GM12878 (cell line): Measurements from ENCODE around the gene SLIT1. TPM values are rescaled to one million over a fixed set of nuclear protein-coding genes. Genes with fewer than 3 reads are reported as not detected.

Experiments
- ATAC-seq: fragments of 200-7000 bp; cut with Tn5 transposase; 3 replicates; pipeline ENCODE4 v1.9.1; 2020; ENCODE audit warnings: mild to moderate bottlenecking, moderate library complexity
- BruUV-seq: library from RNA; stranded (reverse); fragments of 400-500 nt; replicated peaks from 2 replicates; lab custom pipeline; 2021; lab: Mats Ljungman, UMichigan
- CTCF ChIA-PET: fragments of 300-600 bp; sonication (Branson Sonifier 250); formaldehyde crosslinking; extraction: SDS; loops from one replicate; lab custom pipeline; 2021; ENCODE audit warnings: inconsistent platforms; lab: Yijun Ruan, JAX
- POLR2A ChIA-PET: fragments of 350-600 bp; formaldehyde crosslinking; extraction: SDS; loops from one replicate; lab custom pipeline; 2021; ENCODE audit warnings: inconsistent platforms; lab: Charles Lee
- RAD21 ChIA-PET: fragments of 300-600 bp; sonication (Branson Sonifier 250); formaldehyde crosslinking; loops from one replicate; lab custom pipeline; 2023; ENCODE audit warnings: antibody characterized with exemption; ENCODE audit not compliant: unreplicated experiment; lab: Charles Lee
- SMC1A ChIA-PET: fragments of 300-600 bp; sonication (Branson Sonifier 250); formaldehyde crosslinking; loops from one replicate; lab custom pipeline; 2023; ENCODE audit not compliant: unreplicated experiment, uncharacterized antibody; lab: Charles Lee
- DNase-seq: peaks from one replicate; pipeline ENCODE4 v3.0.0-alpha.2; 2011; ENCODE audit warnings: low read depth, low spot score
- FAIRE-seq: peaks from 3 replicates; lab custom pipeline; 2011; peaks lifted over from hg19 to GRCh38; lab: Jason Lieb, UNC
- H2AFZ ChIP-seq: 2 replicates; pipeline ENCODE4 v1.6.0; 2011; ENCODE audit warnings: low read depth, low read length, control low read depth; ENCODE audit not compliant: control insufficient read depth
- H3K27ac ChIP-seq: 2 replicates; pipeline ENCODE4 v1.5.1; 2011; ENCODE audit warnings: control low read depth; ENCODE audit not compliant: control insufficient read depth, insufficient read depth
- H3K27me3 ChIP-seq, 2 experiments: replicated peaks in 1 of 2; 2 replicates each; pipeline versions ENCODE4 v1.6.0 to v1.6.1; 2011; ENCODE audit warnings: low read length in 1 of 2; ENCODE audit not compliant: control insufficient read depth in 2 of 2, insufficient read depth in 2 of 2
- H3K36me3 ChIP-seq, 2 experiments: 2 replicates each; pipeline ENCODE4 v1.5.1; 2011; ENCODE audit warnings: low read length in 1 of 2; ENCODE audit not compliant: control insufficient read depth in 2 of 2, insufficient read depth in 2 of 2
- H3K4me1 ChIP-seq: 2 replicates; pipeline ENCODE4 v1.6.1; 2011; ENCODE audit warnings: mild to moderate bottlenecking, low read length, moderate library complexity, mixed read lengths; ENCODE audit not compliant: control insufficient read depth, insufficient read depth
- H3K4me2 ChIP-seq: 2 replicates; pipeline ENCODE4 v1.6.0; 2011; ENCODE audit warnings: control low read depth; ENCODE audit not compliant: control insufficient read depth, insufficient read depth
- H3K4me3 ChIP-seq: fragments of 200-600 bp; sonication (generic); 2 replicates; pipeline ENCODE4 v1.5.1; 2016
- H3K79me2 ChIP-seq: 2 replicates; pipeline ENCODE4 v1.6.0; 2011; ENCODE audit warnings: low read length; ENCODE audit not compliant: control insufficient read depth, insufficient read depth
- H3K9ac ChIP-seq: 2 replicates; pipeline ENCODE4 v1.8.0; 2011; ENCODE audit warnings: low read length, control low read depth, mixed read lengths; ENCODE audit not compliant: control insufficient read depth, insufficient read depth
- H3K9me3 ChIP-seq: replicated peaks from 3 replicates; pipeline ENCODE4 v1.5.1; 2011; ENCODE audit warnings: mild to moderate bottlenecking, low read length; ENCODE audit not compliant: control insufficient read depth, insufficient read depth
- H4K20me1 ChIP-seq: 2 replicates; pipeline ENCODE4 v1.6.0; 2011; ENCODE audit not compliant: control insufficient read depth, insufficient read depth
- ATF2 ChIP-seq: IDR thresholded peaks from 2 replicates; pipeline ENCODE4 v1.6.1; 2012; ENCODE audit warnings: low read length, inconsistent platforms
- CBX5 ChIP-seq: sonication (generic); IDR thresholded peaks from 2 replicates; pipeline ENCODE4 v1.6.1; 2016; ENCODE audit warnings: low read depth, moderate library complexity, mild to moderate bottlenecking, inconsistent platforms
- DPF2 ChIP-seq: fragments of 450-650 bp; IDR thresholded peaks from 2 replicates; pipeline ENCODE4 v1.6.1; 2017; ENCODE audit warnings: mild to moderate bottlenecking
- E2F4 ChIP-seq: IDR thresholded peaks from 2 replicates; pipeline ENCODE4 v1.6.1; 2012; ENCODE audit warnings: low read depth, low read length, improper control_type of control experiment
- EP300 ChIP-seq, 2 experiments: fragments of 150-350 bp in 1 of 2; IDR thresholded peaks; 2 replicates each; pipeline ENCODE4 v1.6.1; 2011 to 2012; ENCODE audit warnings: low read depth in 2 of 2, low read length in 2 of 2, borderline replicate concordance in 1 of 2, improper control_type of control experiment in 1 of 2, inconsistent platforms in 1 of 2; ENCODE audit not compliant: control insufficient read depth in 1 of 2
- ESRRA ChIP-seq: IDR thresholded peaks from 2 replicates; pipeline ENCODE4 v1.6.1; 2012; ENCODE audit warnings: mild to moderate bottlenecking, low read length, improper control_type of control experiment
- GABPA ChIP-seq: IDR thresholded peaks from 2 replicates; pipeline ENCODE4 v1.6.1; 2014; ENCODE audit warnings: antibody characterized with exemption, low read depth, mild to moderate bottlenecking, inconsistent platforms
- KAT2A ChIP-seq: conservative IDR thresholded peaks from 2 replicates; pipeline ENCODE4 v1.6.1; 2011; ENCODE audit warnings: low read depth, low read length; ENCODE audit not compliant: control insufficient read depth
- MYB ChIP-seq: fragments of 150-350 bp; IDR thresholded peaks from 2 replicates; pipeline ENCODE4 v1.6.1; 2014; ENCODE audit warnings: mild to moderate bottlenecking, low read depth, low read length, borderline replicate concordance
- NR2F1 ChIP-seq: fragments of 450-650 bp; conservative IDR thresholded peaks from 2 replicates; pipeline ENCODE4 v1.6.1; 2017; ENCODE audit warnings: mild to moderate bottlenecking
- PBX3 ChIP-seq: IDR thresholded peaks from 2 replicates; pipeline ENCODE4 v1.6.1; 2011; ENCODE audit warnings: mild to moderate bottlenecking, low read depth, low read length, moderate library complexity; ENCODE audit not compliant: insufficient replicate concordance
- STAT1 ChIP-seq: fragments of 450-650 bp; conservative IDR thresholded peaks from 2 replicates; pipeline ENCODE4 v1.6.1; 2014; ENCODE audit warnings: antibody characterized with exemption, mild to moderate bottlenecking
- SUZ12 ChIP-seq: fragments of 200-600 bp; sonication (generic); IDR thresholded peaks from one replicate; pipeline ENCODE4 v1.6.1; 2018; ENCODE audit warnings: antibody characterized with exemption, mild to moderate bottlenecking; ENCODE audit not compliant: unreplicated experiment
- WGBS: methylation state at CpG from one replicate; pipeline ENCODE4 v1.1.6; 2016; ENCODE audit warnings: low lambda C conversion rate; ENCODE audit not compliant: insufficient replicate concordance, insufficient coverage; ENCODE audit errors: missing lambda C conversion rate; 5-methylcytosine and 5-hydroxymethylcytosine counted together
- in situ Hi-C: fragments of 300-500 bp; cut with MboI; formaldehyde crosslinking; loops from 9 replicates; pipeline ENCODE4 v1.14.3; 2018; ENCODE audit warnings: mixed read lengths
- intact Hi-C: fragments of 100-400 bp; cut with micrococcal nuclease; formaldehyde crosslinking; loops from one replicate; pipeline ENCODE4 v1.14.2; 2022; ENCODE audit not compliant: unreplicated experiment
- polyA plus RNA-seq, 11 experiments: library from polyadenylated mRNA; depleted of rRNA in 4 of 11; unstranded in 6 of 11; stranded (reverse) in 5 of 11; fragments of >200 nt; fragmentation: Nextera tagmentation in 4 of 11; fragmentation: Illumina TruSeq in 1 of 11; extraction: Ambion mirVana in 4 of 11; extraction: Trizol in 1 of 11; gene quantifications; 1 replicate in 1 of 11; 2 replicates in 10 of 11; pipeline versions ENCODE4 v1.2.1 to v1.2.3, GENCODE V29; 2011 to 2016; ENCODE audit warnings: inconsistent platforms in 2 of 11, missing spikeins in 2 of 11, low read depth in 1 of 11
- total RNA-seq, 4 experiments: library from RNA; depleted of rRNA in 3 of 4; stranded (reverse); fragments of >200 nt in 3 of 4; fragmentation: Illumina TruSeq in 1 of 4; extraction: Trizol in 1 of 4; gene quantifications; 2 replicates each; pipeline versions ENCODE4 v1.2.1 to v1.2.3, GENCODE V29; 2013 to 2021
- TF ChIP-seq, protein P1 (sequence below): IDR thresholded peaks from 2 replicates; pipeline ENCODE4 v1.6.1; 2011; ENCODE audit warnings: low read depth, low read length, improper control_type of control experiment, borderline replicate concordance
- TF ChIP-seq, protein P2 (sequence below): IDR thresholded peaks from 2 replicates; pipeline ENCODE4 v1.6.1; 2012; ENCODE audit warnings: mild to moderate bottlenecking, low read depth, low read length

The SLIT1 gene
- total and polyA plus RNA-seq, 10 of the 15 experiments (the other 5 are each of a cell fraction or from before 2014, with no cell fraction given): 0.04 to 0.19 (median 0.06) TPM; not detected in 4

DNA sequence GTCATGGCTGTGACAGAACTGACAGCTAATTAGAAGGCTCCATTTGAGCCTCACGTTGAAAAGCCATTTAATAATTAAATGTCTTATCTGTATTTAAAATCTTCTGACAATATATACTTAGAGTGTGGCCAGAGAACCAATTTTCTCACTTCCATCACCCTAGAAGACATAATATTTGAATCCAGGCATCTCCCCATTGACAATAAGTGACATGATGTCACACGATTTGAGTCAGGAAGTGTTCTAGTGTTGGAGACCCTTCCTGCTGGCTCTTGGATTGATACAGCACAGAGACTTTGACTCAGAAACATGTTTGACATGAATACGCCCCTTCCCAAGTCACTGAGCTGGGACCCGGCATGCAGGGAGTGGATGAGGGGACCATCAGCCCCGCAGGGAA lies 85.9 kb downstream of the SLIT1 start:
- WGBS: 36% methylated on average over 5 of the region's 5 CpGs
- RAD21 ChIA-PET: no interaction called here
- no peak overlapping the region for H3K4me3 ChIP-seq
- FAIRE-seq: no peak
- TF ChIP-seq DPF2 (no peak), GABPA (no peak), EP300 (IDR thresholded peaks at IDR 0.05; ENCODE audit: borderline replicate concordance in 1 of 2, control insufficient read depth in 1 of 2, low read depth in 2 of 2, low read length in 2 of 2) (no peak), ESRRA (no peak), KAT2A (no peak), SUZ12 (no peak), ATF2 (no peak), NR2F1 (no peak), PBX3 (no peak), CBX5 (no peak), E2F4 (no peak), MYB (no peak), STAT1 (no peak)
- TF ChIP-seq, protein P1, sequence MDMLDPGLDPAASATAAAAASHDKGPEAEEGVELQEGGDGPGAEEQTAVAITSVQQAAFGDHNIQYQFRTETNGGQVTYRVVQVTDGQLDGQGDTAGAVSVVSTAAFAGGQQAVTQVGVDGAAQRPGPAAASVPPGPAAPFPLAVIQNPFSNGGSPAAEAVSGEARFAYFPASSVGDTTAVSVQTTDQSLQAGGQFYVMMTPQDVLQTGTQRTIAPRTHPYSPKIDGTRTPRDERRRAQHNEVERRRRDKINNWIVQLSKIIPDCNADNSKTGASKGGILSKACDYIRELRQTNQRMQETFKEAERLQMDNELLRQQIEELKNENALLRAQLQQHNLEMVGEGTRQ: no peak
- TF ChIP-seq, protein P2, sequence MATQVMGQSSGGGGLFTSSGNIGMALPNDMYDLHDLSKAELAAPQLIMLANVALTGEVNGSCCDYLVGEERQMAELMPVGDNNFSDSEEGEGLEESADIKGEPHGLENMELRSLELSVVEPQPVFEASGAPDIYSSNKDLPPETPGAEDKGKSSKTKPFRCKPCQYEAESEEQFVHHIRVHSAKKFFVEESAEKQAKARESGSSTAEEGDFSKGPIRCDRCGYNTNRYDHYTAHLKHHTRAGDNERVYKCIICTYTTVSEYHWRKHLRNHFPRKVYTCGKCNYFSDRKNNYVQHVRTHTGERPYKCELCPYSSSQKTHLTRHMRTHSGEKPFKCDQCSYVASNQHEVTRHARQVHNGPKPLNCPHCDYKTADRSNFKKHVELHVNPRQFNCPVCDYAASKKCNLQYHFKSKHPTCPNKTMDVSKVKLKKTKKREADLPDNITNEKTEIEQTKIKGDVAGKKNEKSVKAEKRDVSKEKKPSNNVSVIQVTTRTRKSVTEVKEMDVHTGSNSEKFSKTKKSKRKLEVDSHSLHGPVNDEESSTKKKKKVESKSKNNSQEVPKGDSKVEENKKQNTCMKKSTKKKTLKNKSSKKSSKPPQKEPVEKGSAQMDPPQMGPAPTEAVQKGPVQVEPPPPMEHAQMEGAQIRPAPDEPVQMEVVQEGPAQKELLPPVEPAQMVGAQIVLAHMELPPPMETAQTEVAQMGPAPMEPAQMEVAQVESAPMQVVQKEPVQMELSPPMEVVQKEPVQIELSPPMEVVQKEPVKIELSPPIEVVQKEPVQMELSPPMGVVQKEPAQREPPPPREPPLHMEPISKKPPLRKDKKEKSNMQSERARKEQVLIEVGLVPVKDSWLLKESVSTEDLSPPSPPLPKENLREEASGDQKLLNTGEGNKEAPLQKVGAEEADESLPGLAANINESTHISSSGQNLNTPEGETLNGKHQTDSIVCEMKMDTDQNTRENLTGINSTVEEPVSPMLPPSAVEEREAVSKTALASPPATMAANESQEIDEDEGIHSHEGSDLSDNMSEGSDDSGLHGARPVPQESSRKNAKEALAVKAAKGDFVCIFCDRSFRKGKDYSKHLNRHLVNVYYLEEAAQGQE: no peak
- TF ChIP-seq, all 136 proteins: peak for 0
- H3K4me1 ChIP-seq: peaks cover 3% of the 10 kb centered on the region; the same call in 1 of the 2 replicates
- ATAC-seq (no peak), DNase-seq (no peak)
- POLR2A ChIA-PET: no interaction called here
- peaks cover 0 to 5% of the 10 kb centered on the region in 2 experiments for H3K27me3 ChIP-seq
- BruUV-seq: no TSS peak
- H3K27ac ChIP-seq: no peak overlapping the region
- intact Hi-C loops: no loop called here
- SMC1A ChIA-PET: no interaction called here
- no peaks in the 10 kb centered on the region for H4K20me1 ChIP-seq
- no peaks in the 10 kb centered on the region for H3K9me3 ChIP-seq
- H3K9ac ChIP-seq: no peak overlapping the region
- in situ Hi-C loops: no loop called here
- H3K4me2 ChIP-seq: no peak overlapping the region
- no peak overlapping the region for H2AFZ ChIP-seq
- H3K36me3 ChIP-seq: no peaks in the 10 kb centered on the region
- CTCF ChIA-PET: interaction anchor here (1.2 kb wide), 1 partner anchor 97 kb away, joined by 5 read pairs; no protein-coding TSS in a partner anchor
- no peaks in the 10 kb centered on the region for H3K79me2 ChIP-seq
